OCI-LY7 (cell line): Measurements from ENCODE around the gene TTLL5.

Experiments used
- EZH2phosphoT487 ChIP-seq: fragments of 200-600 bp; sonication (generic); IDR thresholded peaks from 2 replicates; pipeline ENCODE4 v1.6.1; 2018; ENCODE audit warnings: low read depth, borderline replicate concordance, mild to moderate bottlenecking, mixed run types, antibody characterized with exemption, low read length, moderate library complexity, mixed read lengths
- TF ChIP-seq, protein P1 (sequence below): fragments of 200-600 bp; sonication (generic); conservative IDR thresholded peaks from 2 replicates; pipeline ENCODE4 v1.5.1; 2014; ENCODE audit warnings: mild to moderate bottlenecking, antibody characterized with exemption, low read length, moderate library complexity, mixed read lengths

DNA sequence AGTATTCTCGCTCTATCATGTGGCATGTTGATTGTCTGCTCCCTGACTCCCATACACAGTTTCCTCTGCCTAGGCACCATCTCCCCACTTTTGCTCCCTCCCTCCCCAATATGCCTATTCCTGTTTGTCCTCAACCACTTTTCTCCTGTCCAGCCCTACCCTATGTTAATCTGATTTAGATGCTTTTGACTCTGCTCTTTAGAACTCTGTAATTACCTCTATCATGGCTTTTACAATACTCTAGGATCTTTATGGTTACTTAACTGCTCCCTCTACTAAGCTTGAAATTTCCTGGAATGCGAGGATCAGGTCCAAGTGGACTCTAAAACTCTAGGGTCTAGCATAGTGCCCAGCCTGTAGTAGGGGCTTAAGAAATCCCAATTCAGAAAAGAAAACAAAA is 252.1 kb downstream of the TTLL5 start:
- TF ChIP-seq, protein P1, sequence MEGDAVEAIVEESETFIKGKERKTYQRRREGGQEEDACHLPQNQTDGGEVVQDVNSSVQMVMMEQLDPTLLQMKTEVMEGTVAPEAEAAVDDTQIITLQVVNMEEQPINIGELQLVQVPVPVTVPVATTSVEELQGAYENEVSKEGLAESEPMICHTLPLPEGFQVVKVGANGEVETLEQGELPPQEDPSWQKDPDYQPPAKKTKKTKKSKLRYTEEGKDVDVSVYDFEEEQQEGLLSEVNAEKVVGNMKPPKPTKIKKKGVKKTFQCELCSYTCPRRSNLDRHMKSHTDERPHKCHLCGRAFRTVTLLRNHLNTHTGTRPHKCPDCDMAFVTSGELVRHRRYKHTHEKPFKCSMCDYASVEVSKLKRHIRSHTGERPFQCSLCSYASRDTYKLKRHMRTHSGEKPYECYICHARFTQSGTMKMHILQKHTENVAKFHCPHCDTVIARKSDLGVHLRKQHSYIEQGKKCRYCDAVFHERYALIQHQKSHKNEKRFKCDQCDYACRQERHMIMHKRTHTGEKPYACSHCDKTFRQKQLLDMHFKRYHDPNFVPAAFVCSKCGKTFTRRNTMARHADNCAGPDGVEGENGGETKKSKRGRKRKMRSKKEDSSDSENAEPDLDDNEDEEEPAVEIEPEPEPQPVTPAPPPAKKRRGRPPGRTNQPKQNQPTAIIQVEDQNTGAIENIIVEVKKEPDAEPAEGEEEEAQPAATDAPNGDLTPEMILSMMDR = no peak
- TF ChIP-seq EZH2phosphoT487 = no peak
